Stimulated activated CD4-positive, alpha-beta T cell treated with anti-CD3 and anti-CD28 coated beads, Interleukin-15, amount 100 ng/mL, for 24 hours (primary cell): Measurements from ENCODE around the gene TMEM44.

ENCODE experiments used
- DNase-seq: peaks from one replicate; pipeline ENCODE4 v3.0.0-alpha.2; 2020

TMEM44 gene

GRCh38 chr3:194575484-194576210 lies 57.6 kb downstream of the TMEM44 start:
- no peak for DNase-seq

- DNase-seq, result no peak
These were observed 58.4 kb downstream of the TMEM44 start for GRCh38 chr3:194574639-194575483.

- DNase-seq, result peak; percentile 56
These were observed 59.4 kb downstream of the TMEM44 start for GRCh38 chr3:194573680-194574437.

GRCh38 chr3:194572944-194573491 lies 60.2 kb downstream of the TMEM44 start:
- DNase-seq, result no peak

- no peak for DNase-seq
These were observed 61.0 kb downstream of the TMEM44 start for GRCh38 chr3:194572143-194572789.

- no peak for DNase-seq
These were observed 61.6 kb downstream of the TMEM44 start for GRCh38 chr3:194571491-194572142.

GRCh38 chr3:194570898-194571297 lies 62.3 kb downstream of the TMEM44 start:
- no peak for DNase-seq

- DNase-seq, result no peak
These were observed 63.0 kb downstream of the TMEM44 start for GRCh38 chr3:194570235-194570634.

GRCh38 chr3:194569252-194569651 lies 64.0 kb downstream of the TMEM44 start:
- no peak for DNase-seq

GRCh38 chr3:194565597-194566190 lies 67.5 kb downstream of the TMEM44 start:
- DNase-seq, result no peak

- no peak for DNase-seq
These were observed 70.2 kb downstream of the TMEM44 start for GRCh38 chr3:194562986-194563385.

GRCh38 chr3:194561306-194561974 lies 71.8 kb downstream of the TMEM44 start:
- no peak for DNase-seq

GRCh38 chr3:194560047-194560446 lies 73.2 kb downstream of the TMEM44 start:
- no peak for DNase-seq

- DNase-seq, result no peak
These were observed 73.7 kb downstream of the TMEM44 start for GRCh38 chr3:194559530-194559929.

GRCh38 chr3:194556086-194557056 lies 76.8 kb downstream of the TMEM44 start:
- DNase-seq, result no peak

- no peak for DNase-seq
These were observed 77.8 kb downstream of the TMEM44 start for GRCh38 chr3:194555175-194556062.

GRCh38 chr3:194554473-194555123 lies 78.6 kb downstream of the TMEM44 start:
- DNase-seq, result no peak

- no peak for DNase-seq
These were observed 80.8 kb downstream of the TMEM44 start for GRCh38 chr3:194552327-194552949.
